H1 (cell line): ENCODE results near the gene RIMS3.

ENCODE experiments used
- CBX8 ChIP-seq: fragments of 300-800, 300-1000 bp; sonication (generic); IDR thresholded peaks from 2 replicates; pipeline ENCODE4 v1.7.1; 2016; ENCODE audit warnings: low read depth, low read length, borderline replicate concordance
- CEBPB ChIP-seq: IDR thresholded peaks from 2 replicates; pipeline ENCODE4 v1.6.1; 2012; ENCODE audit warnings: low read depth, low read length
- JUND ChIP-seq: IDR thresholded peaks from 2 replicates; pipeline ENCODE4 v1.6.1; 2011; ENCODE audit warnings: mild to moderate bottlenecking, improper control_type of control experiment, low read length
- POLR2A ChIP-seq, 2 experiments: IDR thresholded peaks; 1 replicate in 1 of 2; 2 replicates in 1 of 2; pipeline ENCODE4 v1.6.1; 2011; ENCODE audit warnings: low read depth in 2 of 2, low read length in 2 of 2, mild to moderate bottlenecking in 2 of 2; ENCODE audit errors: control extremely low read depth in 1 of 2
- POLR2AphosphoS5 ChIP-seq: IDR thresholded peaks from 2 replicates; pipeline ENCODE4 v1.6.1; 2011; ENCODE audit warnings: low read depth, low read length
- RAD21 ChIP-seq, 2 experiments: IDR thresholded peaks in 1 of 2; conservative IDR thresholded peaks in 1 of 2; 2 replicates each; pipeline ENCODE4 v1.6.1; 2011; ENCODE audit warnings: low read depth in 2 of 2, low read length in 2 of 2, improper control_type of control experiment in 1 of 2, inconsistent platforms in 1 of 2, mild to moderate bottlenecking in 1 of 2, moderate library complexity in 1 of 2
- RFX5 ChIP-seq: IDR thresholded peaks from 2 replicates; pipeline ENCODE4 v1.6.1; 2011; ENCODE audit warnings: low read depth, low read length, improper control_type of control experiment, borderline replicate concordance
- SP1 ChIP-seq: IDR thresholded peaks from 2 replicates; pipeline ENCODE4 v1.6.1; 2011; ENCODE audit warnings: low read depth, low read length
- SUZ12 ChIP-seq: fragments of 200-600 bp; sonication (generic); IDR thresholded peaks from 2 replicates; pipeline ENCODE4 v1.6.1; 2012; ENCODE audit warnings: mild to moderate bottlenecking, inconsistent platforms, low read length, moderate library complexity, mixed read lengths
- TBP ChIP-seq: IDR thresholded peaks from 2 replicates; pipeline ENCODE4 v1.6.1; 2011; ENCODE audit warnings: low read depth, low read length, improper control_type of control experiment
- USF2 ChIP-seq: IDR thresholded peaks from 2 replicates; pipeline ENCODE4 v1.6.1; 2011; ENCODE audit warnings: low read length, improper control_type of control experiment
- TF ChIP-seq, protein P1 (sequence below), 3 experiments: IDR thresholded peaks; 1 replicate in 2 of 3; 2 replicates in 1 of 3; pipeline versions ENCODE4 v1.5.1 to v1.6.1; 2011; ENCODE audit warnings: low read length in 3 of 3, mild to moderate bottlenecking in 3 of 3, inconsistent platforms in 2 of 3, low read depth in 1 of 3, moderate library complexity in 1 of 3; ENCODE audit not compliant: insufficient read depth in 1 of 3; ENCODE audit errors: control extremely low read depth in 1 of 3

- TF ChIP-seq SUZ12 = no peak
- TF ChIP-seq, protein P1, sequence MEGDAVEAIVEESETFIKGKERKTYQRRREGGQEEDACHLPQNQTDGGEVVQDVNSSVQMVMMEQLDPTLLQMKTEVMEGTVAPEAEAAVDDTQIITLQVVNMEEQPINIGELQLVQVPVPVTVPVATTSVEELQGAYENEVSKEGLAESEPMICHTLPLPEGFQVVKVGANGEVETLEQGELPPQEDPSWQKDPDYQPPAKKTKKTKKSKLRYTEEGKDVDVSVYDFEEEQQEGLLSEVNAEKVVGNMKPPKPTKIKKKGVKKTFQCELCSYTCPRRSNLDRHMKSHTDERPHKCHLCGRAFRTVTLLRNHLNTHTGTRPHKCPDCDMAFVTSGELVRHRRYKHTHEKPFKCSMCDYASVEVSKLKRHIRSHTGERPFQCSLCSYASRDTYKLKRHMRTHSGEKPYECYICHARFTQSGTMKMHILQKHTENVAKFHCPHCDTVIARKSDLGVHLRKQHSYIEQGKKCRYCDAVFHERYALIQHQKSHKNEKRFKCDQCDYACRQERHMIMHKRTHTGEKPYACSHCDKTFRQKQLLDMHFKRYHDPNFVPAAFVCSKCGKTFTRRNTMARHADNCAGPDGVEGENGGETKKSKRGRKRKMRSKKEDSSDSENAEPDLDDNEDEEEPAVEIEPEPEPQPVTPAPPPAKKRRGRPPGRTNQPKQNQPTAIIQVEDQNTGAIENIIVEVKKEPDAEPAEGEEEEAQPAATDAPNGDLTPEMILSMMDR (IDR thresholded peaks at IDR 0.05; ENCODE audit: control extremely low read depth in 1 of 3, insufficient read depth in 1 of 3, low read depth in 1 of 3, low read length in 3 of 3) = no peak
- no peak for TF ChIP-seq RAD21 (IDR thresholded peaks at IDR 0.05 in 1 of 2, conservative IDR thresholded peaks at IDR 0.05 in 1 of 2; ENCODE audit: low read depth in 2 of 2, low read length in 2 of 2)
- no peak for TF ChIP-seq CBX8
- TF ChIP-seq POLR2A (IDR thresholded peaks at IDR 0.05; ENCODE audit: control extremely low read depth in 1 of 2, low read depth in 2 of 2, low read length in 2 of 2) = no peak
- no peak for TF ChIP-seq USF2
- TF ChIP-seq JUND = no peak
- TF ChIP-seq CEBPB = no peak
- no peak for TF ChIP-seq POLR2AphosphoS5
- TF ChIP-seq RFX5 = no peak
- no peak for TF ChIP-seq SP1
- no peak for TF ChIP-seq TBP
These were observed 65.6 kb downstream of the RIMS3 start for GRCh38 chr1:40599926-40600325.
